PC-3 (cell line): ENCODE measurements around the gene TREH. TPM values are rescaled to one million over a fixed set of nuclear protein-coding genes. Genes with fewer than 3 reads are reported as not detected.

Experiments
- ATAC-seq: fragments of 200-7000 bp; cut with Tn5 transposase; 2 replicates; pipeline ENCODE4 v1.9.1; 2020; ENCODE audit warnings: mild to moderate bottlenecking, moderate library complexity
- BruUV-seq: library from RNA; stranded (reverse); fragments of 400-500 nt; replicated peaks from 2 replicates; lab custom pipeline; 2021; lab: Mats Ljungman, UMichigan
- CTCF ChIA-PET: fragments of 300-600 bp; sonication (Branson Sonifier 250); formaldehyde crosslinking; loops from one replicate; lab custom pipeline; 2022; ENCODE audit warnings: antibody characterized with exemption; lab: Charles Lee
- POLR2A ChIA-PET: fragments of 300-600 bp; sonication (Branson Sonifier 250); formaldehyde crosslinking; loops from one replicate; lab custom pipeline; 2022; ENCODE audit warnings: antibody characterized with exemption; ENCODE audit not compliant: unreplicated experiment; lab: Charles Lee
- DNase-seq: peaks from one replicate; pipeline ENCODE4 v3.0.0-alpha.2; 2015
- H2AFZ ChIP-seq: fragments of 300-600 bp; sonication (generic); 2 replicates; pipeline ENCODE4 v1.6.0; 2016; ENCODE audit warnings: antibody characterized with exemption, low read length
- H3F3A ChIP-seq: fragments of 300-600 bp; sonication (generic); one replicate; pipeline ENCODE4 v1.6.0; 2017; ENCODE audit warnings: antibody characterized with exemption, low read length, control low read depth, mild to moderate bottlenecking; ENCODE audit not compliant: unreplicated experiment
- H3K27ac ChIP-seq: fragments of 300-600 bp; sonication (generic); 2 replicates; pipeline ENCODE4 v1.5.1; 2016; ENCODE audit warnings: mild to moderate bottlenecking, low read length
- H3K27me3 ChIP-seq: fragments of 300-600 bp; sonication (generic); 2 replicates; pipeline ENCODE4 v1.6.1; 2016; ENCODE audit warnings: low read length, mixed read lengths
- H3K36me3 ChIP-seq: fragments of 300-600 bp; sonication (generic); 2 replicates; pipeline ENCODE4 v1.6.1; 2016; ENCODE audit warnings: low read depth, mixed run types, low read length, mixed read lengths
- H3K4me1 ChIP-seq: fragments of 300-600 bp; sonication (generic); 2 replicates; pipeline ENCODE4 v1.5.1; 2016; ENCODE audit warnings: low read length; ENCODE audit not compliant: insufficient read depth
- H3K4me2 ChIP-seq: fragments of 300-600 bp; sonication (generic); 2 replicates; pipeline ENCODE4 v1.6.0; 2016; ENCODE audit warnings: low read length
- H3K4me3 ChIP-seq: fragments of 300-600 bp; sonication (generic); 2 replicates; pipeline ENCODE4 v1.5.1; 2016; ENCODE audit warnings: mild to moderate bottlenecking, low read length, mixed read lengths
- H3K79me2 ChIP-seq: fragments of 300-600 bp; sonication (generic); 2 replicates; pipeline ENCODE4 v1.6.1; 2017; ENCODE audit warnings: low read length, mixed read lengths
- H3K9ac ChIP-seq: fragments of 300-600 bp; sonication (generic); 2 replicates; pipeline ENCODE4 v1.6.0; 2016; ENCODE audit warnings: mild to moderate bottlenecking, low read length
- H3K9me2 ChIP-seq: fragments of 300-600 bp; sonication (generic); replicated peaks from 2 replicates; pipeline ENCODE4 v1.6.1; 2016; ENCODE audit warnings: mixed run types, low read length, mixed read lengths
- H3K9me3 ChIP-seq: fragments of 300-600 bp; sonication (generic); 2 replicates; pipeline ENCODE4 v1.6.1; 2016; ENCODE audit warnings: low read length, mixed read lengths
- H4K20me1 ChIP-seq: fragments of 300-600 bp; sonication (generic); 2 replicates; pipeline ENCODE4 v1.6.1; 2016; ENCODE audit warnings: low read length, mixed read lengths
- CTCF ChIP-seq: fragments of 300-600 bp; sonication (generic); conservative IDR thresholded peaks from 2 replicates; pipeline ENCODE4 v1.5.1; 2017; ENCODE audit warnings: antibody characterized with exemption, low read depth, mild to moderate bottlenecking, low read length
- EZH2 ChIP-seq: fragments of 300-600 bp; sonication (generic); IDR thresholded peaks from one replicate; pipeline ENCODE4 v1.6.1; 2017; ENCODE audit warnings: antibody characterized with exemption, mild to moderate bottlenecking, low read length; ENCODE audit not compliant: unreplicated experiment
- EZH2phosphoT487 ChIP-seq: fragments of 300-600 bp; sonication (generic); IDR thresholded peaks from 2 replicates; pipeline ENCODE4 v1.6.1; 2018; ENCODE audit warnings: mild to moderate bottlenecking, antibody characterized with exemption, low read length, borderline replicate concordance
- intact Hi-C: fragments of 100-400 bp; cut with micrococcal nuclease; formaldehyde crosslinking; loops from 2 replicates; pipeline ENCODE4 v1.9.0; 2023
- total RNA-seq: library from RNA; depleted of rRNA; stranded (reverse); fragments of >200 nt; gene quantifications from 2 replicates; pipeline ENCODE4 v1.2.3, GENCODE V29; 2014

The TREH gene
- total RNA-seq, 1 experiment from 2014 or later, result not detected

- CTCF ChIA-PET, result no interaction called here
- DNase-seq, result no peak
- Histone ChIP-seq H3K4me1 (no peaks in the 10 kb centered on the region), H3K9me3 (no peaks in the 10 kb centered on the region), H3K27me3 (no peaks in the 10 kb centered on the region), H2AFZ (no peak overlapping the region), H3K9me2 (no peaks in the 10 kb centered on the region), H3K36me3 (no peaks in the 10 kb centered on the region), H3K4me3 (no peak overlapping the region), H4K20me1 (no peaks in the 10 kb centered on the region), H3F3A (no peaks in the 10 kb centered on the region), H3K9ac (no peak overlapping the region), H3K4me2 (no peak overlapping the region), H3K79me2 (no peaks in the 10 kb centered on the region), H3K27ac (no peak overlapping the region)
- POLR2A ChIA-PET, result no interaction called here
- intact Hi-C loops, result no loop called here
- no peak for TF ChIP-seq EZH2
- BruUV-seq, result no TSS peak
- no peak for ATAC-seq
Observed at GRCh38 chr11:118653684-118654390, 25.6 kb downstream of the TREH start.

DNA sequence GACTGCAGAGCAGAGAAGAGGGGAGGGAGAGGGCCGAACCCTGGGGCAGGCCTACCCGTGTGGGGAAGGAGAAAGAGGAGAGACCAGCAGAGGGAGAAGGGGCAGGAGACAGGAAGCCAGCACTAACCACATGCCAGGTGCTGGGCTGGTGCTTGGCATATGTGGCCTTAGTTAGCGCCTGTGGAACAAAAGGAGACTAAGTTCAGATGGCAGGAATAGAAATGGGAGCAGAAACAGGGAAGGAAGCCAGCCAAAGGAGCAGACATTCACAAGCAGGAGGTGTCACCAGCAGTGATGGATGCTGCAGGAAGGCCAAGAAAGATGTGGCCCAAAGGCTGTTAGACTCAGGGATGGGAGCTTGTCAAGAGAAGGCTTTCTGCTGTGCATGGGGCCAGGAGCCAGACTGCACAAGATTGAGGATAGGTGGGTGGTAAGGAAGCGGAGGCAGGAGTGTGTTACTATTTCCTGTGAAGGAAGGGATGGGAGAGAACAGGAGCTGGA, 26.7 kb downstream of the TREH start:
- no TSS peak for BruUV-seq
- H3K9ac ChIP-seq, result no peak overlapping the region
- no peaks in the 10 kb centered on the region for H3K79me2 ChIP-seq
- H2AFZ ChIP-seq, result no peak overlapping the region
- H3K4me3 ChIP-seq, result no peak overlapping the region
- H3K9me2 ChIP-seq, result no peaks in the 10 kb centered on the region
- ChIA-PET CTCF (no interaction called here), POLR2A (no interaction called here)
- no peaks in the 10 kb centered on the region; the same call in 1 of the 2 replicates for H3K36me3 ChIP-seq
- intact Hi-C loops, result no loop called here
- DNase-seq, result no peak
- TF ChIP-seq EZH2 (no peak), CTCF (no peak), EZH2phosphoT487 (no peak)
- no peaks in the 10 kb centered on the region for H3K27me3 ChIP-seq
- no peaks in the 10 kb centered on the region for H3K9me3 ChIP-seq
- H3K27ac ChIP-seq, result no peak overlapping the region
- H4K20me1 ChIP-seq, result no peaks in the 10 kb centered on the region
- no peak overlapping the region for H3K4me2 ChIP-seq
- no peak; the same call in 1 of the 2 replicates for ATAC-seq
- H3F3A ChIP-seq, result no peaks in the 10 kb centered on the region
- H3K4me1 ChIP-seq, result no peaks in the 10 kb centered on the region

GRCh38 chr11:118651820-118652219, 27.6 kb downstream of the TREH start:
- no peaks in the 10 kb centered on the region for H3K9me3 ChIP-seq
- no peaks in the 10 kb centered on the region for H3K4me1 ChIP-seq
- no peak overlapping the region for H3K4me3 ChIP-seq
- CTCF ChIA-PET, result no interaction called here
- POLR2A ChIA-PET, result no interaction called here
- H3K27ac ChIP-seq, result no peak overlapping the region
- intact Hi-C loops, result no loop called here
- no peaks in the 10 kb centered on the region for H3K9me2 ChIP-seq
- no peaks in the 10 kb centered on the region for H4K20me1 ChIP-seq
- BruUV-seq, result no TSS peak
- H3F3A ChIP-seq, result no peaks in the 10 kb centered on the region
- H3K9ac ChIP-seq, result no peak overlapping the region
- no peak overlapping the region for H2AFZ ChIP-seq
- no peaks in the 10 kb centered on the region; the same call in 1 of the 2 replicates for H3K36me3 ChIP-seq
- H3K27me3 ChIP-seq, result no peaks in the 10 kb centered on the region
- no peak for TF ChIP-seq EZH2
- no peak for TF ChIP-seq CTCF
- no peak for TF ChIP-seq EZH2phosphoT487
- DNase-seq (no peak), ATAC-seq (no peak)
- H3K4me2 ChIP-seq, result no peak overlapping the region
- no peaks in the 10 kb centered on the region for H3K79me2 ChIP-seq
